Immature natural killer cell (primary cell): ENCODE results near the gene SUCLG2. TPM values are rescaled to one million over a fixed set of nuclear protein-coding genes. Genes with fewer than 3 reads are reported as not detected.

Experiments used
- DNase-seq, 3 donors: peaks; one replicate each; pipeline ENCODE4 v3.0.0; 2022; ENCODE audit warnings: mixed read lengths in 1 of 3
- H3K27ac Mint-ChIP-seq, 6 donors: one replicate each; pipeline ENCODE4 v1.8.0; 2020; ENCODE audit warnings: mixed read lengths in 6 of 6, mild to moderate bottlenecking in 5 of 6, inconsistent platforms in 4 of 6, moderate library complexity in 3 of 6
- H3K27me3 Mint-ChIP-seq, 3 donors: one replicate each; pipeline ENCODE4 v1.8.0; 2020 to 2021; ENCODE audit warnings: low read depth in 3 of 3, mild to moderate bottlenecking in 3 of 3, mixed read lengths in 3 of 3, moderate library complexity in 3 of 3, inconsistent platforms in 1 of 3
- H3K36me3 Mint-ChIP-seq, 3 donors: one replicate each; pipeline ENCODE4 v1.8.0; 2020; ENCODE audit warnings: mixed read lengths in 3 of 3, inconsistent platforms in 2 of 3, mild to moderate bottlenecking in 2 of 3
- H3K4me1 Mint-ChIP-seq, 2 donors: one replicate each; pipeline ENCODE4 v1.8.0; 2020; ENCODE audit warnings: inconsistent platforms in 2 of 2, mild to moderate bottlenecking in 2 of 2, mixed read lengths in 2 of 2, moderate library complexity in 1 of 2
- H3K4me3 Mint-ChIP-seq, 5 donors: one replicate each; pipeline ENCODE4 v1.8.0; 2020; ENCODE audit warnings: mild to moderate bottlenecking in 5 of 5, mixed read lengths in 5 of 5, inconsistent platforms in 3 of 5, moderate library complexity in 3 of 5
- H3K9me3 Mint-ChIP-seq, 6 donors: one replicate each; pipeline ENCODE4 v1.8.0; 2020; ENCODE audit warnings: mild to moderate bottlenecking in 6 of 6, mixed read lengths in 6 of 6, inconsistent platforms in 4 of 6, moderate library complexity in 3 of 6
- polyA plus RNA-seq, 3 donors: library from polyadenylated mRNA; unstranded; fragments of 300-500 nt; fragmentation: Illumina TruSeq; gene quantifications; one replicate each; pipeline ENCODE4 v1.2.3, GENCODE V29; 2021

Gene SUCLG2
- polyA plus RNA-seq, 3 donors from 2014 or later: 49.4 to 67.1 (median 58.2) TPM

GRCh38 chr3:67529915-67530314 lies 124.5 kb downstream of the SUCLG2 start:
- Mint-ChIP-seq H3K27ac (no peak overlapping the region), H3K27me3 (no peaks in the 10 kb centered on the region), H3K4me3 (no peak overlapping the region), H3K9me3 (no peaks in the 10 kb centered on the region), H3K36me3 (peaks cover under 1 to 17% (median 17%) of the 10 kb centered on the region in 3 donors), H3K4me1 (peaks cover 27 to 58% of the 10 kb centered on the region in 2 donors)
- DNase-seq: no peak

GRCh38 chr3:67529337-67529736 lies 125.1 kb downstream of the SUCLG2 start:
- H3K4me3 Mint-ChIP-seq: peak overlapping the region in 1 of 5 donors; percentile 5
- peaks cover 3 to 20% (median 17%) of the 10 kb centered on the region in 3 donors for H3K36me3 Mint-ChIP-seq
- DNase-seq: no peak
- no peaks in the 10 kb centered on the region for H3K9me3 Mint-ChIP-seq
- H3K27ac Mint-ChIP-seq: no peak overlapping the region
- H3K27me3 Mint-ChIP-seq: no peaks in the 10 kb centered on the region
- H3K4me1 Mint-ChIP-seq: peaks cover 25 to 52% of the 10 kb centered on the region in 2 donors

- Mint-ChIP-seq H3K27me3 (no peaks in the 10 kb centered on the region), H3K27ac (no peak overlapping the region), H3K9me3 (no peaks in the 10 kb centered on the region), H3K4me3 (no peak overlapping the region), H3K36me3 (peaks cover 3 to 28% (median 17%) of the 10 kb centered on the region in 3 donors), H3K4me1 (peaks cover 19 to 32% of the 10 kb centered on the region in 2 donors)
- no peak for DNase-seq
Measured at GRCh38 chr3:67526246-67526645, 128.2 kb downstream of the SUCLG2 start.

GRCh38 chr3:67524046-67524445 lies 130.4 kb downstream of the SUCLG2 start:
- Mint-ChIP-seq H3K4me1 (peaks cover 9 to 14% of the 10 kb centered on the region in 2 donors), H3K27ac (no peak overlapping the region), H3K4me3 (no peak overlapping the region), H3K27me3 (no peaks in the 10 kb centered on the region), H3K9me3 (no peaks in the 10 kb centered on the region), H3K36me3 (peaks cover 9 to 34% (median 21%) of the 10 kb centered on the region in 3 donors)
- DNase-seq: no peak

GRCh38 chr3:67522081-67522480 lies 132.3 kb downstream of the SUCLG2 start:
- Mint-ChIP-seq H3K9me3 (no peaks in the 10 kb centered on the region), H3K36me3 (peaks cover 13 to 44% (median 23%) of the 10 kb centered on the region in 3 donors), H3K27ac (no peak overlapping the region), H3K4me1 (peaks cover 2 to 4% of the 10 kb centered on the region in 2 donors), H3K27me3 (no peaks in the 10 kb centered on the region), H3K4me3 (no peak overlapping the region)
- no peak for DNase-seq

GRCh38 chr3:67521053-67521646 lies 133.3 kb downstream of the SUCLG2 start:
- H3K36me3 Mint-ChIP-seq: peaks cover 14 to 43% (median 15%) of the 10 kb centered on the region in 3 donors
- DNase-seq: no peak
- H3K9me3 Mint-ChIP-seq: no peaks in the 10 kb centered on the region
- no peaks in the 10 kb centered on the region for H3K27me3 Mint-ChIP-seq
- peaks cover 1 to 2% of the 10 kb centered on the region in 2 donors for H3K4me1 Mint-ChIP-seq
- H3K27ac Mint-ChIP-seq: no peak overlapping the region
- H3K4me3 Mint-ChIP-seq: no peak overlapping the region

- H3K27me3 Mint-ChIP-seq: no peaks in the 10 kb centered on the region
- peaks cover 0 to 2% of the 10 kb centered on the region in 2 donors for H3K4me1 Mint-ChIP-seq
- no peaks in the 10 kb centered on the region for H3K9me3 Mint-ChIP-seq
- peaks cover 20 to 38% (median 25%) of the 10 kb centered on the region in 3 donors for H3K36me3 Mint-ChIP-seq
- no peak overlapping the region for H3K27ac Mint-ChIP-seq
- DNase-seq: no peak
- H3K4me3 Mint-ChIP-seq: no peak overlapping the region
Measured at GRCh38 chr3:67518236-67518635, 136.2 kb downstream of the SUCLG2 start.

- no peak for DNase-seq
- peaks cover 0 to 2% of the 10 kb centered on the region in 2 donors for H3K4me1 Mint-ChIP-seq
Measured at GRCh38 chr3:67517781-67518180, 136.6 kb downstream of the SUCLG2 start.

GRCh38 chr3:67516496-67516895 lies 137.9 kb downstream of the SUCLG2 start:
- Mint-ChIP-seq H3K27me3 (no peaks in the 10 kb centered on the region), H3K36me3 (peaks cover 26 to 41% (median 32%) of the 10 kb centered on the region in 3 donors), H3K27ac (no peak overlapping the region), H3K9me3 (no peaks in the 10 kb centered on the region), H3K4me1 (no peaks in the 10 kb centered on the region), H3K4me3 (no peak overlapping the region)
- no peak for DNase-seq

More at GRCh38 chr3:67517781-67518180, 136.6 kb downstream of the SUCLG2 start:
- Mint-ChIP-seq H3K36me3 (peaks cover 24 to 38% (median 28%) of the 10 kb centered on the region in 3 donors), H3K27me3 (no peaks in the 10 kb centered on the region), H3K9me3 (no peaks in the 10 kb centered on the region), H3K27ac (no peak overlapping the region), H3K4me3 (no peak overlapping the region)

GRCh38 chr3:67515778-67516177 lies 138.6 kb downstream of the SUCLG2 start:
- DNase-seq: no peak
- Mint-ChIP-seq H3K36me3 (peaks cover 26 to 44% (median 32%) of the 10 kb centered on the region in 3 donors), H3K4me1 (no peaks in the 10 kb centered on the region), H3K27ac (no peak overlapping the region), H3K9me3 (no peaks in the 10 kb centered on the region), H3K27me3 (no peaks in the 10 kb centered on the region), H3K4me3 (no peak overlapping the region)

GRCh38 chr3:67509471-67510075 lies 144.8 kb downstream of the SUCLG2 start:
- H3K27ac Mint-ChIP-seq: no peak overlapping the region
- peaks cover 19 to 33% (median 23%) of the 10 kb centered on the region in 3 donors for H3K36me3 Mint-ChIP-seq
- H3K27me3 Mint-ChIP-seq: no peaks in the 10 kb centered on the region
- no peak for DNase-seq
- H3K4me3 Mint-ChIP-seq: no peak overlapping the region
- peaks cover 0 to 5% of the 10 kb centered on the region in 2 donors for H3K4me1 Mint-ChIP-seq
- no peaks in the 10 kb centered on the region for H3K9me3 Mint-ChIP-seq

GRCh38 chr3:67507584-67507983 lies 146.8 kb downstream of the SUCLG2 start:
- peak overlapping the region in 1 of 6 donors; percentile 57 for H3K27ac Mint-ChIP-seq
- no peaks in the 10 kb centered on the region for H3K9me3 Mint-ChIP-seq
- peaks cover 0 to 5% of the 10 kb centered on the region in 2 donors for H3K4me1 Mint-ChIP-seq
- no peak for DNase-seq
- no peak overlapping the region for H3K4me3 Mint-ChIP-seq
- H3K36me3 Mint-ChIP-seq: peaks cover 7 to 31% (median 15%) of the 10 kb centered on the region in 3 donors
- no peaks in the 10 kb centered on the region for H3K27me3 Mint-ChIP-seq

GRCh38 chr3:67500709-67501108 lies 153.7 kb downstream of the SUCLG2 start:
- Mint-ChIP-seq H3K27ac (no peak overlapping the region), H3K4me1 (no peaks in the 10 kb centered on the region), H3K4me3 (no peak overlapping the region), H3K27me3 (no peaks in the 10 kb centered on the region), H3K36me3 (peaks cover 12 to 28% (median 14%) of the 10 kb centered on the region in 3 donors), H3K9me3 (peaks cover 0 to 2% (median 0%) of the 10 kb centered on the region in 6 donors)
- DNase-seq: no peak

GRCh38 chr3:67497746-67498145 lies 156.7 kb downstream of the SUCLG2 start:
- Mint-ChIP-seq H3K9me3 (peaks cover 0 to 2% (median 0%) of the 10 kb centered on the region in 6 donors), H3K36me3 (peaks cover 20 to 43% (median 24%) of the 10 kb centered on the region in 3 donors), H3K27me3 (no peaks in the 10 kb centered on the region), H3K4me3 (no peak overlapping the region), H3K27ac (no peak overlapping the region), H3K4me1 (no peaks in the 10 kb centered on the region)
- no peak for DNase-seq
